Common myeloid progenitor, CD34-positive (primary cell): ENCODE results near the gene WWOX.

Experiments used
- CTCF ChIA-PET: fragments of 350-600 bp; sonication (Branson Sonifier 250); formaldehyde crosslinking; loops from one replicate; lab custom pipeline; 2021; ENCODE audit warnings: antibody characterized with exemption; lab: Charles Lee
- POLR2A ChIA-PET: fragments of 350-600 bp; sonication (Branson Sonifier 250); formaldehyde crosslinking; loops from one replicate; lab custom pipeline; 2021; ENCODE audit warnings: antibody characterized with exemption; lab: Charles Lee
- DNase-seq, 3 donors: peaks; one replicate each; pipeline versions ENCODE4 v3.0.0 to v3.0.0-alpha.2; 2013
- H3K27ac ChIP-seq, 2 experiments: 1 replicate in 1 of 2; 2 replicates in 1 of 2; pipeline ENCODE4 v1.7.0; 2013; ENCODE audit warnings: inconsistent platforms in 2 of 2, low read length in 2 of 2, mild to moderate bottlenecking in 2 of 2, low read depth in 1 of 2, moderate library complexity in 1 of 2; ENCODE audit not compliant: severe bottlenecking in 2 of 2, insufficient read depth in 1 of 2, poor library complexity in 1 of 2
- H3K27me3 ChIP-seq, 5 experiments: replicated peaks in 2 of 5; 1 replicate in 3 of 5; 2 replicates in 2 of 5; pipeline versions ENCODE4 v1.6.1 to v1.7.0; 2013; ENCODE audit warnings: low read length in 4 of 5, mild to moderate bottlenecking in 2 of 5, moderate library complexity in 2 of 5, inconsistent platforms in 1 of 5; ENCODE audit not compliant: insufficient read depth in 5 of 5, control insufficient read depth in 4 of 5
- H3K36me3 ChIP-seq, 4 experiments: 1 replicate in 2 of 4; 2 replicates in 2 of 4; pipeline versions ENCODE4 v1.6.1 to v1.7.0; 2013; ENCODE audit warnings: low read length in 3 of 4, control low read depth in 1 of 4, mild to moderate bottlenecking in 1 of 4; ENCODE audit not compliant: control insufficient read depth in 4 of 4, insufficient read depth in 4 of 4
- H3K4me1 ChIP-seq, 4 experiments: 1 replicate in 3 of 4; 2 replicates in 1 of 4; pipeline versions ENCODE4 v1.6.1 to v1.7.1; 2013; ENCODE audit warnings: low read length in 3 of 4, mild to moderate bottlenecking in 3 of 4, control low read depth in 1 of 4, inconsistent platforms in 1 of 4, moderate library complexity in 1 of 4; ENCODE audit not compliant: control insufficient read depth in 4 of 4, insufficient read depth in 4 of 4; ENCODE audit errors: control extremely low read depth in 1 of 4
- H3K4me3 ChIP-seq, 7 experiments: 1 replicate in 4 of 7; 2 replicates in 3 of 7; pipeline versions ENCODE4 v1.5.1 to v1.7.0; 2013; ENCODE audit warnings: mild to moderate bottlenecking in 7 of 7, low read length in 6 of 7, moderate library complexity in 6 of 7, inconsistent platforms in 2 of 7, low read depth in 2 of 7, control low read depth in 1 of 7; ENCODE audit not compliant: insufficient read depth in 4 of 7, control insufficient read depth in 1 of 7; ENCODE audit errors: extremely low read depth in 1 of 7
- H3K9me3 ChIP-seq, 5 experiments: 1 replicate in 4 of 5; 2 replicates in 1 of 5; pipeline versions ENCODE4 v1.6.1 to v1.7.1; 2013; ENCODE audit warnings: low read length in 4 of 5, mild to moderate bottlenecking in 2 of 5, inconsistent platforms in 1 of 5, low read depth in 1 of 5, moderate library complexity in 1 of 5; ENCODE audit not compliant: control insufficient read depth in 4 of 5, insufficient read depth in 2 of 5; ENCODE audit errors: control extremely low read depth in 1 of 5
- WGBS: methylation state at CpG from one replicate; pipeline ENCODE4 v1.1.5; 2013; ENCODE audit not compliant: insufficient coverage; 5-methylcytosine and 5-hydroxymethylcytosine counted together

Gene WWOX

GRCh38 chr16:78383118-78383517 lies 283.7 kb downstream of the WWOX start:
- H3K4me1 ChIP-seq: no peaks in the 10 kb centered on the region
- no peak overlapping the region for H3K27ac ChIP-seq
- peaks cover 0 to 3% (median 0%) of the 10 kb centered on the region in 5 experiments for H3K9me3 ChIP-seq
- H3K36me3 ChIP-seq: peaks cover 0 to 3% (median 1%) of the 10 kb centered on the region in 4 experiments
- DNase-seq: no peak
- ChIA-PET CTCF (no interaction called here), POLR2A (no interaction called here)
- no peaks in the 10 kb centered on the region for H3K27me3 ChIP-seq
- WGBS: no CpG with 5 or more reads among the region's 2 CpGs
- no peak overlapping the region for H3K4me3 ChIP-seq

GRCh38 chr16:78385086-78385805 lies 285.8 kb downstream of the WWOX start:
- no peak overlapping the region for H3K27ac ChIP-seq
- CTCF ChIA-PET: no interaction called here
- WGBS: 83% methylated on average over 3 of the region's 7 CpGs
- DNase-seq: no peak
- POLR2A ChIA-PET: no interaction called here
- no peaks in the 10 kb centered on the region for H3K27me3 ChIP-seq
- peaks cover 0 to 3% (median 0%) of the 10 kb centered on the region in 5 experiments for H3K9me3 ChIP-seq
- H3K4me3 ChIP-seq: no peak overlapping the region
- peaks cover 0 to 3% (median 1%) of the 10 kb centered on the region in 4 experiments for H3K36me3 ChIP-seq
- no peaks in the 10 kb centered on the region for H3K4me1 ChIP-seq

GRCh38 chr16:78386557-78387324 lies 287.3 kb downstream of the WWOX start:
- ChIA-PET POLR2A (no interaction called here), CTCF (no interaction called here)
- H3K36me3 ChIP-seq: peaks cover 0 to 3% (median 1%) of the 10 kb centered on the region in 4 experiments
- peaks cover 0 to 4% (median 0%) of the 10 kb centered on the region in 5 experiments for H3K9me3 ChIP-seq
- WGBS: 92% methylated on average over 3 of the region's 15 CpGs
- no peak overlapping the region for H3K27ac ChIP-seq
- no peaks in the 10 kb centered on the region for H3K27me3 ChIP-seq
- no peak overlapping the region for H3K4me3 ChIP-seq
- H3K4me1 ChIP-seq: no peaks in the 10 kb centered on the region
- DNase-seq: no peak

GRCh38 chr16:78389009-78389498 lies 289.6 kb downstream of the WWOX start:
- POLR2A ChIA-PET: interaction anchor here (0.6 kb wide), 1 partner anchor 770 kb away, joined by 10 read pairs; no protein-coding TSS in a partner anchor
- H3K4me3 ChIP-seq: no peak overlapping the region
- H3K27me3 ChIP-seq: no peaks in the 10 kb centered on the region
- 97% methylated on average over 4 of the region's 8 CpGs for WGBS
- CTCF ChIA-PET: no interaction called here
- H3K27ac ChIP-seq: no peak overlapping the region
- peak in 2 of 3 donors; percentile 3 to 39 for DNase-seq
- H3K36me3 ChIP-seq: peaks cover 0 to 8% (median 4%) of the 10 kb centered on the region in 4 experiments
- peaks cover 0 to 16% (median 8%) of the 10 kb centered on the region in 5 experiments for H3K9me3 ChIP-seq
- H3K4me1 ChIP-seq: no peaks in the 10 kb centered on the region

- H3K36me3 ChIP-seq: peaks cover 0 to 8% (median 4%) of the 10 kb centered on the region in 4 experiments
- ChIA-PET CTCF (no interaction called here), POLR2A (no interaction called here)
- no peaks in the 10 kb centered on the region for H3K27me3 ChIP-seq
- H3K9me3 ChIP-seq: peaks cover 0 to 16% (median 8%) of the 10 kb centered on the region in 5 experiments
- H3K27ac ChIP-seq: no peak overlapping the region
- WGBS: 97% methylated on average over 4 of the region's 4 CpGs
- no peaks in the 10 kb centered on the region for H3K4me1 ChIP-seq
- DNase-seq: no peak
- H3K4me3 ChIP-seq: no peak overlapping the region
Measured at GRCh38 chr16:78390092-78390491, 290.6 kb downstream of the WWOX start.

GRCh38 chr16:78390508-78391324 lies 291.3 kb downstream of the WWOX start:
- POLR2A ChIA-PET: no interaction called here
- WGBS: 97% methylated on average over 5 of the region's 7 CpGs
- Histone ChIP-seq H3K9me3 (peaks cover 0 to 16% (median 8%) of the 10 kb centered on the region in 5 experiments), H3K4me1 (no peaks in the 10 kb centered on the region), H3K27ac (no peak overlapping the region), H3K36me3 (peaks cover 0 to 10% (median 4%) of the 10 kb centered on the region in 4 experiments), H3K4me3 (no peak overlapping the region), H3K27me3 (no peaks in the 10 kb centered on the region)
- CTCF ChIA-PET: no interaction called here
- no peak for DNase-seq
